ENCODE measurements around the gene FAH. TPM values are rescaled to one million over a fixed set of nuclear protein-coding genes. Genes with fewer than 3 reads are reported as not detected.

FAH gene
- total and polyA plus RNA-seq, 2 donors (not counting 3 experiments of a cell fraction or from before 2014, with no cell fraction given), result 18.2 to 18.7 TPM

- no TSS peak for BruUV-seq (replicated peaks)
- TF ChIP-seq MAX (IDR thresholded peaks at IDR 0.05; ENCODE audit: insufficient read depth, insufficient read length), result no peak
- no peak for TF ChIP-seq JUN (IDR thresholded peaks at IDR 0.05; ENCODE audit: borderline replicate concordance, insufficient read depth, insufficient read length, low read depth)
- no peak for TF ChIP-seq CTCF (IDR thresholded peaks at IDR 0.05; ENCODE audit: extremely low read depth in 1 of 2, insufficient read depth in 1 of 2, low read depth in 1 of 2, low read length in 2 of 2)
- no peak for TF ChIP-seq EZH2 (IDR thresholded peaks at IDR 0.05; ENCODE audit: borderline replicate concordance, low read depth, low read length, severe bottlenecking)
- TF ChIP-seq MYC (IDR thresholded peaks at IDR 0.05; ENCODE audit: low read depth, low read length), result no peak
- no peak for TF ChIP-seq POLR2A (IDR thresholded peaks at IDR 0.05; ENCODE audit: low read depth, low read length)
- TF ChIP-seq POLR2AphosphoS5 (IDR thresholded peaks at IDR 0.05; ENCODE audit: insufficient read depth, low read depth, low read length), result no peak
- Histone ChIP-seq H3K27ac (ENCODE audit: insufficient read depth, low read depth, low read length) (no peak overlapping the region), H4K20me1 (replicated peaks; ENCODE audit: control insufficient read depth, extremely low read depth, insufficient read depth, low read length) (no peaks in the 10 kb centered on the region), H3K4me1 (ENCODE audit: control insufficient read depth, extremely low read depth, insufficient read depth, low read length) (peaks cover 19% of the 10 kb centered on the region), H3K9me3 (replicated peaks; ENCODE audit: control insufficient read depth, insufficient read depth, low read length) (no peaks in the 10 kb centered on the region), H3K79me2 (ENCODE audit: control insufficient read depth, insufficient read depth, low read length) (no peaks in the 10 kb centered on the region), H2AFZ (ENCODE audit: low read depth, low read length) (no peak overlapping the region), H3K27me3 (ENCODE audit: control insufficient read depth in 2 of 2, insufficient read depth in 2 of 2, low read length in 2 of 2) (no peaks in the 10 kb centered on the region), H3K4me3 (replicated peaks in 1 of 3; ENCODE audit: insufficient read depth in 1 of 3, low read depth in 1 of 3, low read length in 3 of 3) (no peak overlapping the region), H3K9me1 (replicated peaks; ENCODE audit: control insufficient read depth, extremely low read depth, insufficient read depth, low read length) (no peaks in the 10 kb centered on the region), H3K4me2 (ENCODE audit: insufficient read depth, low read length) (no peak overlapping the region), H3K36me3 (ENCODE audit: control insufficient read depth in 2 of 2, extremely low read depth in 1 of 2, insufficient read depth in 2 of 2, low read length in 2 of 2) (no peaks in the 10 kb centered on the region), H3K9ac (replicated peaks; ENCODE audit: extremely low read depth, insufficient read depth, low read length) (no peak overlapping the region)
- no peak for FAIRE-seq
- dilution Hi-C loops (cut with MboI; ENCODE audit: extremely low pct_ligation_motif_present, low sequenced_read_pairs), result no loop called here
- intact Hi-C loops (cut with micrococcal nuclease), result no loop called here
- CTCF ChIA-PET, result interaction anchor here (1.3 kb wide), 1 partner anchor 10 kb away, joined by 3 read pairs; no protein-coding TSS in a partner anchor
- POLR2A ChIA-PET, result interaction anchor here (1.0 kb wide), 1 partner anchor 34 kb away, joined by 6 read pairs; no protein-coding TSS in a partner anchor
- no peak for DNase-seq (ENCODE audit: low read depth, low spot score)
Measured at GRCh38 chr15:80186066-80186465, 33.3 kb downstream of the FAH start.

All from endothelial cell of umbilical vein (primary cell).